K562 (cell line): ENCODE results near the gene UGP2. TPM values are rescaled to one million over a fixed set of nuclear protein-coding genes. Genes with fewer than 3 reads are reported as not detected.
A peak's percentile ranks its signal among the peaks of the same experiment; 100 is the strongest.

Source experiments
- ATAC-seq: fragments of 200-7000 bp; cut with Tn5 transposase; 3 replicates; pipeline ENCODE4 v1.9.1; 2020; ENCODE audit warnings: moderate library complexity
- BruUV-seq: library from RNA; stranded (reverse); fragments of 400-500 nt; replicated peaks from 2 replicates; lab custom pipeline; 2021; lab: Mats Ljungman, UMichigan
- CTCF ChIA-PET: fragments of 300-600 bp; formaldehyde crosslinking; extraction: SDS; loops from one replicate; lab custom pipeline; 2021; ENCODE audit warnings: low intra/inter-chr PET ratio; lab: Yijun Ruan, JAX
- POLR2A ChIA-PET: fragments of 300-600, 350-650 bp; sonication (Branson Sonifier 250); formaldehyde crosslinking; extraction: SDS; loops from one replicate; lab custom pipeline; 2021; ENCODE audit warnings: antibody characterized with exemption, inconsistent platforms; lab: Yijun Ruan, JAX
- DNase-seq, 4 experiments: peaks; one replicate each; pipeline versions ENCODE4 v3.0.0 to v3.0.0-alpha.2; 2011 to 2018; ENCODE audit warnings: low spot score in 3 of 4, mixed read lengths in 3 of 4; ENCODE audit errors: extremely low read depth in 1 of 4
- FAIRE-seq: peaks from 2 replicates; lab custom pipeline; 2011; peaks lifted over from hg19 to GRCh38; lab: Jason Lieb, UNC
- H2AFZ ChIP-seq: 2 replicates; pipeline ENCODE4 v1.6.0; 2011; ENCODE audit warnings: low read depth, low read length, control low read depth, inconsistent platforms
- H3K27ac ChIP-seq: fragments of 200-600 bp; 3 replicates; pipeline ENCODE4 v1.8.0; 2011; ENCODE audit warnings: low read depth, mild to moderate bottlenecking, control low read depth, inconsistent platforms, low read length, moderate library complexity, mixed read lengths; ENCODE audit errors: extremely low read depth
- H3K27me3 ChIP-seq, 2 experiments: fragments of 300-600 bp in 1 of 2; 2 replicates in 1 of 2; 3 replicates in 1 of 2; pipeline versions ENCODE4 v1.6.0 to v1.8.0; 2011; ENCODE audit warnings: inconsistent platforms in 2 of 2, low read length in 2 of 2, mild to moderate bottlenecking in 1 of 2, mixed read lengths in 1 of 2, moderate library complexity in 1 of 2; ENCODE audit not compliant: control insufficient read depth in 2 of 2, insufficient read depth in 2 of 2
- H3K36me3 ChIP-seq: fragments of 300-600 bp; 3 replicates; pipeline ENCODE4 v1.8.0; 2011; ENCODE audit warnings: mild to moderate bottlenecking, low read length, inconsistent platforms; ENCODE audit not compliant: control insufficient read depth, insufficient read depth
- H3K4me1 ChIP-seq, 2 experiments: fragments of 200-600 bp in 1 of 2; replicated peaks in 1 of 2; 2 replicates in 1 of 2; 3 replicates in 1 of 2; pipeline versions ENCODE4 v1.5.1 to v1.8.0; 2011; ENCODE audit warnings: inconsistent platforms in 2 of 2, low read length in 2 of 2, mild to moderate bottlenecking in 1 of 2, mixed read lengths in 1 of 2, moderate library complexity in 1 of 2; ENCODE audit not compliant: control insufficient read depth in 2 of 2, insufficient read depth in 2 of 2
- H3K4me2 ChIP-seq: 2 replicates; pipeline ENCODE4 v1.6.1; 2011; ENCODE audit warnings: low read length, control low read depth, inconsistent platforms, mixed read lengths; ENCODE audit not compliant: insufficient read depth
- H3K4me3 ChIP-seq: fragments of 200-600 bp; sonication (generic), shearing (Covaris generic); 2 replicates; pipeline ENCODE4 v1.5.1; 2016; ENCODE audit warnings: control low read depth, inconsistent platforms
- H3K79me2 ChIP-seq: fragments of 200-600 bp; 3 replicates; pipeline ENCODE4 v1.8.0; 2011; ENCODE audit warnings: low read length, inconsistent platforms; ENCODE audit not compliant: control insufficient read depth, insufficient read depth
- H3K9ac ChIP-seq, 2 experiments: 2 replicates each; pipeline versions ENCODE4 v1.6.0 to v1.6.1; 2011; ENCODE audit warnings: low read depth in 2 of 2, low read length in 2 of 2, control low read depth in 1 of 2, inconsistent platforms in 1 of 2, mild to moderate bottlenecking in 1 of 2, mixed read lengths in 1 of 2; ENCODE audit not compliant: insufficient read depth in 1 of 2
- H3K9me1 ChIP-seq: one replicate; pipeline ENCODE4 v1.6.0; 2011; ENCODE audit warnings: inconsistent platforms, mild to moderate bottlenecking, low read length, moderate library complexity; ENCODE audit not compliant: control insufficient read depth, insufficient read depth
- H3K9me3 ChIP-seq: replicated peaks from 2 replicates; pipeline ENCODE4 v1.5.1; 2011; ENCODE audit warnings: low read depth, low read length, inconsistent platforms; ENCODE audit not compliant: control insufficient read depth, insufficient read depth
- H4K20me1 ChIP-seq: replicated peaks from 2 replicates; pipeline ENCODE4 v1.6.1; 2011; ENCODE audit warnings: low read length, inconsistent platforms, mixed read lengths; ENCODE audit not compliant: control insufficient read depth, insufficient read depth
- CBFA2T2 ChIP-seq: fragments of 450-650 bp; conservative IDR thresholded peaks from 2 replicates; pipeline ENCODE4 v1.6.1; 2017; ENCODE audit warnings: mild to moderate bottlenecking
- COPS2 ChIP-seq: fragments of 450-650 bp; conservative IDR thresholded peaks from 2 replicates; pipeline ENCODE4 v1.6.1; 2016; ENCODE audit warnings: mild to moderate bottlenecking, moderate library complexity
- HCFC1 ChIP-seq: IDR thresholded peaks from 2 replicates; pipeline ENCODE4 v1.6.1; 2012; ENCODE audit warnings: low read depth, low read length, improper control_type of control experiment
- JUNB ChIP-seq: fragments of 450-650 bp; formaldehyde crosslinking; conservative IDR thresholded peaks from 2 replicates; pipeline ENCODE4 v1.4.0; 2020; ENCODE audit warnings: mild to moderate bottlenecking
- NCOR1 ChIP-seq: fragments of 450-650 bp; IDR thresholded peaks from 2 replicates; pipeline ENCODE4 v1.6.1; 2016; ENCODE audit warnings: mild to moderate bottlenecking, moderate library complexity
- POLR2A ChIP-seq: fragments of 450-650 bp; conservative IDR thresholded peaks from 2 replicates; pipeline ENCODE4 v1.6.1; 2016
- POLR2AphosphoS2 ChIP-seq: IDR thresholded peaks from 2 replicates; pipeline ENCODE4 v1.6.1; 2012; ENCODE audit warnings: low read length, improper control_type of control experiment
- POLR3G ChIP-seq: IDR thresholded peaks from 2 replicates; pipeline ENCODE4 v1.6.1; 2011; ENCODE audit not compliant: insufficient read length, insufficient replicate concordance; ENCODE audit errors: extremely low read depth
- PTRF ChIP-seq: fragments of 450-650 bp; IDR thresholded peaks from 2 replicates; pipeline ENCODE4 v1.6.1; 2016; ENCODE audit warnings: mild to moderate bottlenecking, missing genetic modification characterization, missing compliant biosample characterization
- RAD21 ChIP-seq, 2 experiments: fragments of 250-450 bp in 1 of 2; fragments of 450-650 bp in 1 of 2; sonication (Bioruptor Pico) in 1 of 2; formaldehyde crosslinking in 1 of 2; IDR thresholded peaks in 1 of 2; conservative IDR thresholded peaks in 1 of 2; 2 replicates each; pipeline versions ENCODE4 v1.4.0 to v1.8.0; 2020 to 2022; ENCODE audit warnings: mild to moderate bottlenecking in 2 of 2, moderate library complexity in 1 of 2
- TAF1 ChIP-seq: IDR thresholded peaks from 2 replicates; pipeline ENCODE4 v1.6.1; 2011; ENCODE audit warnings: mild to moderate bottlenecking, low read length, moderate library complexity; ENCODE audit not compliant: insufficient read depth, control insufficient read depth, severe bottlenecking; ENCODE audit errors: extremely low read depth
- WGBS: fragments of 100-300 bp; shearing (Covaris generic); methylation state at CpG from one replicate; pipeline ENCODE4 v1.1.6; 2016; ENCODE audit warnings: low coverage, mixed read lengths; ENCODE audit not compliant: insufficient coverage; ENCODE audit errors: missing lambda C conversion rate; 5-methylcytosine and 5-hydroxymethylcytosine counted together
- in situ Hi-C: fragments of 300-500 bp; cut with MboI; formaldehyde crosslinking; loops from 4 replicates; pipeline ENCODE4 v1.15.0; 2018; ENCODE audit warnings: inconsistent platforms, mixed read lengths
- intact Hi-C: fragments of 100-400 bp; cut with micrococcal nuclease; formaldehyde crosslinking; loops from 2 replicates; pipeline ENCODE4 v1.14.2; 2022
- polyA plus RNA-seq, 8 experiments: library from polyadenylated mRNA; depleted of rRNA in 4 of 8; stranded (reverse) in 5 of 8; unstranded in 3 of 8; fragments of >200 nt; fragmentation: Nextera tagmentation in 2 of 8; fragmentation: Illumina TruSeq in 1 of 8; extraction: Ambion mirVana in 2 of 8; extraction: Trizol in 1 of 8; gene quantifications; 2 replicates each; pipeline versions ENCODE4 v1.2.1 to v1.2.3, GENCODE V29; 2011 to 2014; ENCODE audit warnings: inconsistent platforms in 1 of 8, missing spikeins in 1 of 8
- total RNA-seq, 7 experiments: library from RNA; depleted of rRNA in 6 of 7; stranded (reverse); fragments of >200 nt in 6 of 7; fragmentation: Illumina TruSeq in 2 of 7; extraction: Trizol in 2 of 7; gene quantifications; 2 replicates each; pipeline versions ENCODE4 v1.2.1 to v1.2.3, GENCODE V29; 2011 to 2021; ENCODE audit warnings: low replicate concordance in 1 of 7
- TF ChIP-seq, protein P1 (sequence below): sonication (generic); formaldehyde crosslinking; IDR thresholded peaks from 2 replicates; pipeline ENCODE4 v1.8.1; 2023; ENCODE audit warnings: mild to moderate bottlenecking, missing genetic modification reagents
- TF ChIP-seq, protein P2 (sequence below): fragments of 450-650 bp; formaldehyde crosslinking; IDR thresholded peaks from 2 replicates; pipeline ENCODE4 v1.4.0; 2020; ENCODE audit warnings: mild to moderate bottlenecking, moderate library complexity
- TF ChIP-seq, protein P3 (sequence below), 3 experiments: IDR thresholded peaks in 2 of 3; conservative IDR thresholded peaks in 1 of 3; 2 replicates each; pipeline ENCODE4 v1.5.1; 2011 to 2012; ENCODE audit warnings: low read length in 3 of 3, mild to moderate bottlenecking in 3 of 3, control low read depth in 2 of 3, improper control_type of control experiment in 1 of 3, inconsistent platforms in 1 of 3, low read depth in 1 of 3, mixed read lengths in 1 of 3, moderate library complexity in 1 of 3; ENCODE audit not compliant: insufficient read depth in 2 of 3

Gene UGP2
- total and polyA plus RNA-seq, 9 of the 15 experiments (the other 6 are each of a cell fraction or from before 2014, with no cell fraction given), result 25.2 to 69.3 (median 58.9) TPM

- TF ChIP-seq, protein P1, sequence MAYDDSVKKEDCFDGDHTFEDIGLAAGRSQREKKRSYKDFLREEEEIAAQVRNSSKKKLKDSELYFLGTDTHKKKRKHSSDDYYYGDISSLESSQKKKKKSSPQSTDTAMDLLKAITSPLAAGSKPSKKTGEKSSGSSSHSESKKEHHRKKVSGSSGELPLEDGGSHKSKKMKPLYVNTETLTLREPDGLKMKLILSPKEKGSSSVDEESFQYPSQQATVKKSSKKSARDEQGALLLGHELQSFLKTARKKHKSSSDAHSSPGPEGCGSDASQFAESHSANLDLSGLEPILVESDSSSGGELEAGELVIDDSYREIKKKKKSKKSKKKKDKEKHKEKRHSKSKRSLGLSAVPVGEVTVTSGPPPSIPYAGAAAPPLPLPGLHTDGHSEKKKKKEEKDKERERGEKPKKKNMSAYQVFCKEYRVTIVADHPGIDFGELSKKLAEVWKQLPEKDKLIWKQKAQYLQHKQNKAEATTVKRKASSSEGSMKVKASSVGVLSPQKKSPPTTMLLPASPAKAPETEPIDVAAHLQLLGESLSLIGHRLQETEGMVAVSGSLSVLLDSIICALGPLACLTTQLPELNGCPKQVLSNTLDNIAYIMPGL (CRISPR knock-in tag), result no peak
Measured at GRCh38 chr2:63888053-63888452, 46.4 kb downstream of the UGP2 start (continued).

GRCh38 chr2:63888490-63889402, 47.0 kb downstream of the UGP2 start:
- Histone ChIP-seq H4K20me1 (no peaks in the 10 kb centered on the region), H3K9me3 (no peaks in the 10 kb centered on the region), H3K9ac (no peak overlapping the region), H3K79me2 (no peaks in the 10 kb centered on the region), H3K4me2 (no peak overlapping the region), H3K4me3 (no peak overlapping the region), H3K27me3 (no peaks in the 10 kb centered on the region), H3K4me1 (no peaks in the 10 kb centered on the region), H3K9me1 (no peaks in the 10 kb centered on the region), H2AFZ (no peak overlapping the region), H3K36me3 (peaks cover 83% of the 10 kb centered on the region), H3K27ac (no peak overlapping the region)
- POLR2A ChIA-PET, result no interaction called here
- ATAC-seq (peak; percentile 92), DNase-seq (peak; percentile 30 to 67 (median 42)), FAIRE-seq (peak; percentile 90)
- CTCF ChIA-PET, result interaction anchor here (0.8 to 3.1 kb wide), 2 partner anchors 196 to 209 kb away, joined by 4 to 20 read pairs; no protein-coding TSS in a partner anchor
- no TSS peak for BruUV-seq
- intact Hi-C loops (loop anchor here (1.0 kb wide), 1 partner anchor 196 kb away; no protein-coding TSS in a partner anchor), in situ Hi-C loops (no loop called here)
- 95% methylated on average over 6 of the region's 6 CpGs for WGBS
- TF ChIP-seq, protein P2, sequence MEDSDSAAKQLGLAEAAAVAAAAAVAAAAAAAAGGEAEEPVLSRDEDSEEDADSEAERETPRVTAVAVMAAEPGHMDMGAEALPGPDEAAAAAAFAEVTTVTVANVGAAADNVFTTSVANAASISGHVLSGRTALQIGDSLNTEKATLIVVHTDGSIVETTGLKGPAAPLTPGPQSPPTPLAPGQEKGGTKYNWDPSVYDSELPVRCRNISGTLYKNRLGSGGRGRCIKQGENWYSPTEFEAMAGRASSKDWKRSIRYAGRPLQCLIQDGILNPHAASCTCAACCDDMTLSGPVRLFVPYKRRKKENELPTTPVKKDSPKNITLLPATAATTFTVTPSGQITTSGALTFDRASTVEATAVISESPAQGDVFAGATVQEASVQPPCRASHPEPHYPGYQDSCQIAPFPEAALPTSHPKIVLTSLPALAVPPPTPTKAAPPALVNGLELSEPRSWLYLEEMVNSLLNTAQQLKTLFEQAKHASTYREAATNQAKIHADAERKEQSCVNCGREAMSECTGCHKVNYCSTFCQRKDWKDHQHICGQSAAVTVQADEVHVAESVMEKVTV (CRISPR knock-in tag), result peak; percentile 59
- TF ChIP-seq PTRF (tag), result no peak
- TF ChIP-seq, protein P3, sequence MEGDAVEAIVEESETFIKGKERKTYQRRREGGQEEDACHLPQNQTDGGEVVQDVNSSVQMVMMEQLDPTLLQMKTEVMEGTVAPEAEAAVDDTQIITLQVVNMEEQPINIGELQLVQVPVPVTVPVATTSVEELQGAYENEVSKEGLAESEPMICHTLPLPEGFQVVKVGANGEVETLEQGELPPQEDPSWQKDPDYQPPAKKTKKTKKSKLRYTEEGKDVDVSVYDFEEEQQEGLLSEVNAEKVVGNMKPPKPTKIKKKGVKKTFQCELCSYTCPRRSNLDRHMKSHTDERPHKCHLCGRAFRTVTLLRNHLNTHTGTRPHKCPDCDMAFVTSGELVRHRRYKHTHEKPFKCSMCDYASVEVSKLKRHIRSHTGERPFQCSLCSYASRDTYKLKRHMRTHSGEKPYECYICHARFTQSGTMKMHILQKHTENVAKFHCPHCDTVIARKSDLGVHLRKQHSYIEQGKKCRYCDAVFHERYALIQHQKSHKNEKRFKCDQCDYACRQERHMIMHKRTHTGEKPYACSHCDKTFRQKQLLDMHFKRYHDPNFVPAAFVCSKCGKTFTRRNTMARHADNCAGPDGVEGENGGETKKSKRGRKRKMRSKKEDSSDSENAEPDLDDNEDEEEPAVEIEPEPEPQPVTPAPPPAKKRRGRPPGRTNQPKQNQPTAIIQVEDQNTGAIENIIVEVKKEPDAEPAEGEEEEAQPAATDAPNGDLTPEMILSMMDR (IDR thresholded peaks at IDR 0.05 in 2 of 3, conservative IDR thresholded peaks at IDR 0.05 in 1 of 3; ENCODE audit: insufficient read depth in 2 of 3, low read depth in 1 of 3, low read length in 3 of 3), result peak; percentile 72 to 83 (median 75)
- no peak for TF ChIP-seq COPS2
- no peak for TF ChIP-seq JUNB (CRISPR knock-in tag)
- TF ChIP-seq POLR3G, result no peak
- TF ChIP-seq POLR2A, result 0 out of 2 replicates have a peak, but pooled peaks have one; percentile 21
- no peak for TF ChIP-seq NCOR1
- peak; percentile 71 to 81 for TF ChIP-seq RAD21 (CRISPR knock-in tag; conservative IDR thresholded peaks at IDR 0.05 in 1 of 2, IDR thresholded peaks at IDR 0.05 in 1 of 2)
- no peak for TF ChIP-seq TAF1
- no peak for TF ChIP-seq CBFA2T2
- TF ChIP-seq POLR2AphosphoS2, result peak; percentile 79; the same call in 1 of the 2 replicates
- TF ChIP-seq HCFC1, result no peak
